TTC549 (cell line): Measurements from ENCODE around the gene CAPN2.
"Not testable (repeated sequence)": the region's sequence is repeated elsewhere in the genome, so short reads cannot be mapped to it uniquely, and the experiment has no call there.

ENCODE experiments used
- FAIRE-seq: peaks from 2 replicates; lab custom pipeline; 2012; peaks lifted over from hg19 to GRCh38; lab: Jason Lieb, UNC

The CAPN2 gene

DNA sequence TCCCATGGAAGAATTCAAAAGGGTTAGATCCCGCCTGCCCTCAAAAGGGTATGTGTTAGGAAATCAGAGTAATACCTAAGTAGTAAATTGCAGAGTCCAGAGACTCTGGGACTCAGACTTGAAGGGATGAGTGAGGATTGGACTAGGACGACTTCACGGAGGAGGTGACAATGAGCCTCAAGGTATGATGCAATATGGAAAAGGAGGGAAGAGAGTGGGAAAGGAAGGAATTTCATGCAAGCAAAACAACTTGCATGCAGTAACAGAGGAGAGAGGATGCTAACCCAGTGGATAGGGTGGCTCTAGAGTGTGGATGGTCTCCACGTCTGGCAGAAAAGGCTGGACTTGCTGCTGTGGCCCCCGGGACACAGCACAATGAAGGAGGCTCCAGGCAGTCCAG, 4.8 kb downstream of the CAPN2 start:
- FAIRE-seq: no peak

DNA sequence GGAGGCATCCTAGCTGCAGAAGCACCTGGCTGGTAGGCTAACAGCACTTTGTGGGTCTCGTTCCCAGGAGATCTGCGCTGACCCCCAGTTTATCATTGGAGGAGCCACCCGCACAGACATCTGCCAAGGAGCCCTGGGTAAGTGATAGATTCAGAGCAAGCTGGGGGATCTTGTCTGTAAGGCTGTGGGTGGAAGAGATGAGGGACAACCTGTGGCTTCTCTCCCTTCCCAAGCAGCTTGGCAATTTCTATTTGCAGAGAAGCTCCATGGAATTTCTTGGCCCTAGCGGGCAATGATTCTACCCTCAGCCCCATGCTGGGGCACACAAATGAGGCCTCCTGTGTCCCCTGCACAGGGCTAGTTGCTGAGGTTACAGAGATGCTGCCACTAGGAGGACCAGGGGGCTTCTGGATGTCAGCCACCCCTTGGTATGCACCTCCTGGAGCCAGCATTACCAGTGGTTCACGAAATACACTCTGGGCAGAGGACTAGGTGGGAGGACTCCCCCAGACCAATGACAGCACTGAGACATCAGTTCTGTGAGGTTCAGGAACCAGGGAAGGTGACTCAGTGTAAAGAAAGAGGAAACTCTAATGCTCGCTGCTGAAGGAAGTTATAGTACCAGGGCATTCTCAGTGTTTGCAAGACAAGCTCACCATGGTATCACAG, 5.5 kb downstream of the CAPN2 start:
- FAIRE-seq: no peak

DNA sequence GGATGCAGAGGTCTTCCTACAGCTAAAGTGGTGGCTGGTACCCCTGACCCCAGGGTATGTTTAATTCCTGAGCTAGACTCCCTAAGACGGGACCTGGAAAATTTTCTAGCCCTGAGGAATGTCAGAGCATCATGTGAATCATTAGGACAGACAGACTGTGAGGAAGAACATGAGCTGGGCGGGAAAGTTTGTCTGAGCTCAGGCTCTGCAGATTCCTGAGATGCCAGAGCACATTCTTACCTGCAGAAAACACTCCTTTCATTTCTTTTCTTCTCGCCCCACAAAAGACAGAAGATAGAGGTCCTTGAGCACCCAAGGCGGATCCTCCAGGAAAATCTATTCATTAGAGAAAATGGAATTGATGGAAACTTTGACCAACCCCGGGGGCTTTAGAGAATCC, 6.5 kb downstream of the CAPN2 start:
- no peak for FAIRE-seq

DNA sequence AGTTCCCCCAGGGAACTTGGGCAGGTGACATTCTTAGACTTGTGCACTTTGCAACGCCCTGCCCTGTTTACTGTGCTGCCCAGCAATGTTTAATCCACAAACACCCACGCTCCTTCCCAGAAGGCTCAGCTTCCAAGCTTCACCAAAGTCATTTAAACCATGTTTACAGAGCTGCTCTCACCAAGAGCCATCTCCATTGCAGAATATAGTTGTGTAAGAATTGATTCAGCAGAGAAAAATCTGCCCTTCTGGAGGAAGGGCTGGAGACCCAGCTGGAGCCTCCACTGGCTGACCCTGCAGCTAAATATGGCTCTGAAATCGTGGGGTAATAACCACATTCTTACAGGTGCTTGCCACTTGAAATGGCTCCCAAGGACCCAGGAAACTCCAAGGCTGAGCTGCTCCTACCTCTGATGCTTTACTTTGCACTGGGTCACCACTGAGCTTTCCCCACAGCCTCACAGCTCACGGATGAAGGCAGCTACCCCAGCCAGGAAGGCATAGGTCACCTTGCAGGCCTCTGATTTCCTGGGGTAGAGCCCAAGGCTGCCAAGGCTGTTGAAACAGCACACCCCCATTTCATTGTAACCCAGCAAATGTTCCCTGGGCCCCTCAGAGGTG, 8.7 kb downstream of the CAPN2 start:
- FAIRE-seq: no peak

DNA sequence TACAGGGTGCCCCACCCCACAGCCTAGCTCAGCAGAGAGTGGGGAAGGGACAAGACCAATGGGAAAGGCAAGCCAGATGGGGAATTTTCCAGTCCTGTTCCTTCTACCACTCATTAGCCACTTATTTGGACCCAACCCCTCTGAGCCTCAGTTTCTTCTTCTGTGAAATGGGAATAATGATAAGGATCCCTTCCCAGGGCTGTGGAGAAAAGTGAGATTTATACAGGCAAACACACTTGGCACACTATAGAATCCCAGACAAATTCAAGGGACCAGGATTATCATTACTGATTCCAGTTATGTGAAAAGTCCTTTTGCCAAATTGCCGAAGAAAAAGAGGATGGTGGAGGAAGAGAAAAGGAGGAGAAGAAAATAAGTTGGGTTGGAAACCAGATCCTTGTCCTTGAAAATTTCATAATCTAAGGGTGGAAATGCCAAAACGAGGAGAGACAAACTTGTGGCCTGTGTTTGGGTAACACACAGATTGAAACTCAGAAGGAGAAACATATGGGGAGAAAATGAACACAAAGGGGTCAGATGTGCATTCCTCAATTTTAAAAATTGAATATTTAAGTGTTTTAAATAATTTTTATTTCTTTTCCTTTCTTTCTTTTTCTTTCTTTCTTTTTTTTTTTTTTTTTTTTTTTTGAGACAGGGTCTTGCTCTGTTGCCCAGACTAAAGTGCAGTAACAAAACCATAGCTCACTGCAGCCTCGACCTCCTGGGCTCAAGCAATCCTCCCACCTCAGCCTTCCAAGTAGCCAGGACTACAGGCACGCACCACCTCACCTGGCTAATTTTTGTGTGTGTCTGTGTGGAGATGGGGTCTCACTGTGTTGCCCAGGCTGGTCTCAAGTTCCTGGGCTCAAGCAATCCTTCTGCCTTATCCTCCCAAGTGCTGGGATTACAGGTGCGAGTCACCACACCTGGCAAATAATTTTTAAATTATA, 9.6 kb downstream of the CAPN2 start:
- no peak for FAIRE-seq

DNA sequence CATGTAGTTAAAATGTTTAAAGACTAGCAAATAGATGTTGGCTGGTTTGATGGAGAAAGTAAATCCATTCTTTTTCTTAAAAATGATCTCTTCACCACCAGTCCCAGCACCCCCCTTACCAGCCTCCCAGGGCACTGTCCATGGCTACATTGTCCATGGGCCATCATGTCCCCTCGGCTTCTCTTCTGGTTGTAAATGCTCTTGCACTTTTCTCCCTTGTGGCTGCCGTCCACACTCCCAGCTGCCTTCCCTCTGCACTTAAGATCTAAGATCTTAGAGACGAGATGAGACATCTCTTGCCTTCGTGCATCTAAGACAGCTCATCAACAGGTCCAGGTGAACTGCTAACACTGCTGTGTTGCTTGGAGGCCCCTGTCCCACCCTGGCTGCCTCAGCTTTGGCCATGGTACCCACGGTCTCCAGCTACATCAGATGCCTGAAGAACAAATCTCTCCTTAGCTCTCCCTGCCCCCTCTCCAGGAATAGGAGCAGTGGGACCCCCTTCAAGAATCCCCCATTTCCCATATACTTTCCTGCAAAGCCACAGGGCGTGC, 11.1 kb downstream of the CAPN2 start:
- FAIRE-seq: no peak

DNA sequence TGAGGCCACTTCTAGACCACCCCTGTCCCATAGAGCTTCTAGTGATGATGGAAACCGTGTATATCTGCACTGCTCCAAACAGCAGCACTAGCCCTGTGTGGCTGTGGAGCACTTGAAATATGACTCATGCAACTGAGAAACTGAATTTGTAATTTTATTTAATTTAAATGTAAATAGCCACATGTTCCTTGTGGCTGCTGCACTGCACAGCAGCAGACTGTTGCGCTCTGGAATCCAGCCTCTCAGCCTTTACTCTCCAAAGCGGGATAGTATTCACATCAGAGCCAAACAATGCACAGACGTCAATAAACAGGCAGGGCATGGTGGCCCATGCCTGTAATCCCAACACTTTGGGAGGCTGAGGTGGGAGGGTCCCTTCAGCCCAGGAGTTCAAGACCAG, 12.0 kb downstream of the CAPN2 start:
- FAIRE-seq: no peak

DNA sequence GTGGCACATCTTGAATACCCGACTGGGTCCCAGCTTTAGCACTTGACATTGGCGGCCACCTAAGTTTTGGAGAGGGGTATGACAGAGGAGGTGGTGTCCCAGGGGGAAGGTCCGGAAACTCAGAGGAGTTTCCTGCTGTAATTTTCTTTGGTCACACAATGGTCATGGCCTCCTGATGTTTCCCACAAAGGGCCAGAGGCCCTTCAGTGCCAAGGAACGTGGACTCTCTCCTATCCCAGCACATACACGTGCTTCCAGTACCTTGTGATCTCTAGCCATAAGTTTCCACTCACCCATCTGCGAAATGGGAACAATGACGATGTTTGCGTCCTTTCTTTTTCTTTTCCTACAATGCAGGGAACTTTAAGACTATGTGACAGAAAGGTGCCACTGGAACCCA, 13.2 kb downstream of the CAPN2 start:
- FAIRE-seq: no peak

DNA sequence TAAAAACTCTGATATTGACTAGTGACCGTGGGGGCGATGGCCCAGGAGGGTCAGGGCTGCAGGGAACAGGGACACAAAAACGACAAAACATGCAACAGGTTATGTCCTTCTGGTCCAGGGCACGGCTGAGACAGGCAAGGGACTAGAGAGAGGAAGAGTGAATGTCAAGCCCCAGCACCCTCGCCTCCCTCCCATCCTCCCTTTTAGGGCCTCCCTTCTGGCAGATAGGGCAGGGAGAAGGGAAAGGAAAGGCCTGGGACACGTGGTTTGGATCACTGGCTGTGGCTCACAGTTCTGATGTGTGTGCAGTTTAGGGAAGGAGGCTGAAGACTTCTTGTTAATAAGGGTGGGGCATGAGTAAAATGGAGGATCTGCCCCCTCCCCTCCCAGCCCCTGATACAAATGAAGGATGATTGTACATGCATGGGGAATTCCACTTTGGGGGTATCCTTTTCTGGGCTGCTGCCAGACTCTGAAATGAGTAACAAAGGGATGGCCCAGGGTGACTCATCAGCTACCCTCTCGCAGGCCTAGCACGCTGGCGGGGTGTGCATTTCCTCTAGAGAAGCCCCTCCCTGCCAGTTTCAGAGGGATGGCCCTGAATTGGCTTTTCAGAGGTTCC, 14.2 kb downstream of the CAPN2 start:
- FAIRE-seq: no peak

DNA sequence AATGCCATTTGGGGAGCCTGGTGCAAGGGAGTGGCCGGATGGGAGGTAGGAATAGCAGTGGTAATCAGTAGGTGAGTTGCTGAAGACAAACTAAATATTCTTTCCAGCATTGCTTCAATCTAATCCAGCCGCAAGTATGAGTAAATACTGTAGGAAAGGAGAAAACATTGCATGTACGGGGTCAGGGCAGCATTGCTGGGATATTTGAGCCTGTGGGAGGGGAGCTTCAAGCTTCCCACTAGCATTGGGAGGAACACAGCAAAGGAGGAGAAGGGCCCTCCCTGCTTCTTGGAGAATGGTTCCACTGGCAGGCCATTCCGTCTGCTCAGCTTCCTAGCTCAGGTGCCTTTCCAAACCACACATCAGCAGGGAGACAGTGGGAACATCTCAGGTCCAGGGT, 15.2 kb downstream of the CAPN2 start:
- no peak for FAIRE-seq

DNA sequence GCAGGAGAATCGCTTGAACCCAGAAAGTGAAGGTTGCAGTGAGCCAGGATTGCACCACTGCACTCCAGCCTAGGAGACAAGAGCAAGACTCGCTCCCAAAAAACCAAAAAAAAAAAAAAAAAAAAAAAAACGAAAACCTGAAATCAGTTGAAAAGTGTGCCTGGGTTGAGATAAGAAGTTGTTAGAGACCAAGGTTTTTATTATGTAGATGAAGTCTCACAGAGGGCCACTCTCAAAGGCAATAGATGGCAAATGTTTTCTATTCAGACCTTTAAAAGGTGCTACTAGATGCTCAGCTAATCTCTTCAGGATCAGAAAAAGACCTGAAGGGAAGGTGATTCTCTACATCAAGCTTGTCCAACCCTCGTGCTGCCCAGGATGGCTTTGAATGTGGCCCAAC, 17.6 kb downstream of the CAPN2 start:
- FAIRE-seq: no peak

DNA sequence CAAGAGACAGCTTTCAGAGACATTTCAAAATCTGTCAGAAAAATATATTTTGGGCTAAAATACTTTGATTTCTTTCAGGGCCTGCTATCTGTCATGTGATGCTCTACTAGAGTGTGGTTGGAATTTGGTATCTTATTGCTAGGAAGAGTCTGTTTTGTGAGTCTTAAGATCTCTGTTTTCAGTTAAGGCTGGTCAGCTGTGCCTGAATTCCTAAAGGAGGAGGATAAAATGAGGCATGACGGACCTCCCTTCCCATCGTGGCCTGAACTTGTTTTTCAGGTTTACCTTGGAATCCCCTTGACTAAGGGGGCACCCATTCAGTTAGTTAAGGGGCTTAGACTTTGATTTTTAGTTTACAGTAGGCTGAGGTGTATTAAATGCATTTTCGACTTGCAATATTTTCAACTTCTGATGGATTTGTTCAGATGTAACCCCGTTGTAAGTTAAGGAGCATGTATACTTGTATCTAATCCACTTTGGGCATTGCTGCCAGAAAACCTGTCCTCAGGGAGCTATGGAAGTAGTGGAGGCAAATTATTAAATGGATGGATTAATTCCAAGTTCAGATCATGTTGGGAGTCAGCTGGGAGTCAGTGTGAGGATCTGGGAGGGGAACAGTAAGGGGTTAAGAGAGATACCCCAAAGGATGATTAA, 18.3 kb downstream of the CAPN2 start:
- no peak for FAIRE-seq

DNA sequence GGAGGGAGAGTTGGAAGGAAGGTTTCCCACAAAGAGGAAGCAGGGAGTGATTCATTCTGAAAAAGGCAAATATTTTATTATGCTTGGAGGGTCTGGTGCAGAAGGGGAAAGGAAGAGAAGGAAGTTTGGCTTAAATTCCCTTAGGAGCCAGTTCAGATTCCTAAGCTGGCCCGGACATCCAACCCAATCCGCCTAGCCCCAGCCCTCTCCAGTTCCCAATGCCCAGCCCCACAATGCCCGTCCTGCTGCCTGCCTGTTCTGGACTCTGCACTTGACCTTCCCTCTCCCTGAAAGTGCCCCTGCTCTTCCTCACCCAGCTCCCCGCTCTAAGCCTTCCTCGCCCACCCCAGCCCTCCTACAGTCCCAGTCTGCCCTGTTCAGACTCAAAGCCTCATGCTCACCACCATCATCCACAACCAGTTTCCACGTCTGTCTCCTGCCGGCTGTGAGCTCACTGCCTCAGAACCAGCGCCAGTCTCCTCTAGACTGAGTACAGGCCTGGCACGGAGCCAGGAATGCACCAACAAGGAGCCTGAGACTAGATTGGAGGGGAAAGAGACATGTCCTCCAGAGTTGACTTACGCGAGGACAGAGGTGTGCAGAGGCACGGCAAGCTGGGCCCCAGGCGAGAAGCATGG, 18.9 kb downstream of the CAPN2 start:
- no peak for FAIRE-seq

DNA sequence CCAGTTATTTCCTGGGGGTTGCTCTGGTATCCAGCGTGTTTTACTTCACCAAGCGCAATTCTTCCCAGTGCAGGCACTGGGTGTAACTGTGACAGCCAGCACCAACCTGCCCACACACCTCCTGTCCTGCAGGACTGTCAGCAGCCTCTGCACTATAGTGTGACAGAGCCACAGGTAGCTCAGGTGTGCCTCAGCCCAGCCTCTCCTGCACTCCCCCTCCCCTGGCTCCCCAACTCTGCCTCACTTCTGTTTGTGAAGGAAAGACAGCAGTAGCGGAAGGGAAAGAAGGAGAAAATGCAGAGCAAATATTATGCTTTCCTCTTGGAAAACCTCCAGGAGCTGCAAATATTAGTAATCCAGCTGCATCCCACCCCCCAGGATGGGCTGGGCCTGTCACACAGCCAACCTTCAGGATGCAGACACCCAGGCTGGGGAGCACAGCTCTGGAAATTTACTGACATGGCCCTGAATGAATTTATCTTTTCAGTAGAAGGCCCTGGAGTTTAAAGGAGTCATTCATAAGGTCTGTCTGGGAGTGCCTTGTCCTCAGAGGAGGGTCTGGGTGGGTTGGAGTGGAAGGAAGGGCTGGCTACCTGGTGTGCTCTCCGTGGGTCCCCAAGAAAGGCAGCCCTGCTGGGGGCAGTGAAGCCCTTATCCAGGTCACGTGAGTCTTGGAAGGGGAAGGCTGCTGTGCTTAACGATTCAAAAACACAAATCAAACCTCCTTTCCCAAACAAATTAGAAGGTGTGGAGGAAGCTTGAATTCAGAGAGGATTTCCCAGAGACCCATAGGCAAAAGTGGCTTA, 20.9 kb downstream of the CAPN2 start:
- FAIRE-seq: no peak

DNA sequence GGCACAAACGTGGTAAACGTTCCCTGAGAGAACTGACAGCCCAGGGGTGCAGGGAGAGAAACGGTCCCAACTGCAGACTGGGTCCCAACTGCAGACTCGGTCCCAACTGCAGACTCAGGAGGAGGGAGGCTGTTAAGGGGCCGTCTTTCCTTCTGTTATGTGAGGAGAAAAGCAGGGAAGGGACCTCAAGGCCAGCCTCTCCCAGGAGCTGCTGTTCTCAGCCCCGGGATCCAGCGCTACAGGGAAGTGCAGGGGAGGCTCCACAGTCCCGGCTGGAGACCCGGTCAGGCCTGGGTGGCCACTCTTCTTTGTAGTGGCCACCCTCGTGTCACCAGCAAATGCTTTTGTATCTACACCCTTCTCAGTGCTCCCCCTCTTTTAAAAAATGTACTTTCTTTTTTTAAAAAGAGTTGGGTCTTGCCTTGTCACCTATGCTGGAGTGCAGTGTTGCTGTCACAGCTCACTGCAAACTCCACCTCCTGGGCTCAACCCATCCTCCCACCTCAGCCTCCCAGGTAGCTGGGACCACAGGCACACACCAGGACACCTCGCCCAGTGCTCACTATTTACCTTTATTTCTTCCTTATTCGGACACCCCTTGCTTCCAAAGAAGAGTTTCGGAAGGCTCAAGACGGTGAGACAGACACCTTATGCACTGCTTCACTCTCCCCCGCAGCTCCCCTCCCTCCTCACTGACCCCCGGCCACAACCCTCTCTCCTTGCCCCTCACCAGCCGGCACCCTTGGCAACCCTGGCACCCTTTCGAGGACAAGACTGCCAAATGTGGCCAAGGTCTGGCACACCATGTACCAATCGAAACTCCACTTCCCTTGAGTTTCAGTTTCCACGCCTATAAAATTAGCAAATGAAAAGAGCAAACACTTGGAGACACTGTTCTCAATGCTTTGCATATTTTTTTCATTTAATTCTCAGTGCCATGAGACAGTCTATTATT, 21.8 kb downstream of the CAPN2 start:
- FAIRE-seq: no peak

DNA sequence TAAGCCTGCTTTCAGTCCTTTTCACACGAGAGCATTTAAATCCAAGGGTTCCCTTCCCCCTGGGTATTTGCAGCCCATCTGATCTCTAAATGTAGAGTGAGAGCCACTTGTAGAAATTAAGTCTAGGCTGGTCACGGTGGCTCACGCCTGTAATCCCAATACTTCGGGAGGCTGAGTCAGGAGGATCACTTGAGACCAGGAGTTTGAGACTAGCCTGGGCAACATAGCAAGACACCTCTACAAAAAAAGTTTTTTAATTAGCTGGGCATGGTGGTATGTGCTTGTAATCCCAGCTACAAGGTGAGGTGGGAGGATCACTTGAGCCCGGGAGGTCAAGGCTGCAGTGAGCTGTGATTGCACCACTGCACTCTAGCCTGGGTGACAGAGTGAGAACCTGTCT, 24.3 kb downstream of the CAPN2 start:
- not testable (repeated sequence) for FAIRE-seq

DNA sequence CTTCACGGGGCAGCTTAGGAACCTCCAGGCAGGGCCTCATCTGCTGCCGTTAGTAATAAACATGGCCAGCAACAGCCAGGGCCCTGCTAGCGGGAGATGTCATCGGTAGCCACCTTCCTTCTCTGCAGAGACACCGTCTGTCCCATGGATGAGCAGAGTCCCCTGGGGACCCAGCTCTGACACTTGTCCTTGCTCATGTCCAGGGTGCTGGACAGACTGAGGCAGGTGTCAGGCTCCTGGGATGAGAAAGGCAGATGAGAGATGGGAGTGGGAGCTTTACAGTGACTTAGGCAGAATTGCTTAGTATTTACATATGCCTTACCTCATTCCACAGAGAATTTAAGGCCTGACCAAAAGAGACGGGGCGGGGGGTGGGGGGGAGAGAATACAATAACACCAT, 25.0 kb downstream of the CAPN2 start:
- FAIRE-seq: no peak

DNA sequence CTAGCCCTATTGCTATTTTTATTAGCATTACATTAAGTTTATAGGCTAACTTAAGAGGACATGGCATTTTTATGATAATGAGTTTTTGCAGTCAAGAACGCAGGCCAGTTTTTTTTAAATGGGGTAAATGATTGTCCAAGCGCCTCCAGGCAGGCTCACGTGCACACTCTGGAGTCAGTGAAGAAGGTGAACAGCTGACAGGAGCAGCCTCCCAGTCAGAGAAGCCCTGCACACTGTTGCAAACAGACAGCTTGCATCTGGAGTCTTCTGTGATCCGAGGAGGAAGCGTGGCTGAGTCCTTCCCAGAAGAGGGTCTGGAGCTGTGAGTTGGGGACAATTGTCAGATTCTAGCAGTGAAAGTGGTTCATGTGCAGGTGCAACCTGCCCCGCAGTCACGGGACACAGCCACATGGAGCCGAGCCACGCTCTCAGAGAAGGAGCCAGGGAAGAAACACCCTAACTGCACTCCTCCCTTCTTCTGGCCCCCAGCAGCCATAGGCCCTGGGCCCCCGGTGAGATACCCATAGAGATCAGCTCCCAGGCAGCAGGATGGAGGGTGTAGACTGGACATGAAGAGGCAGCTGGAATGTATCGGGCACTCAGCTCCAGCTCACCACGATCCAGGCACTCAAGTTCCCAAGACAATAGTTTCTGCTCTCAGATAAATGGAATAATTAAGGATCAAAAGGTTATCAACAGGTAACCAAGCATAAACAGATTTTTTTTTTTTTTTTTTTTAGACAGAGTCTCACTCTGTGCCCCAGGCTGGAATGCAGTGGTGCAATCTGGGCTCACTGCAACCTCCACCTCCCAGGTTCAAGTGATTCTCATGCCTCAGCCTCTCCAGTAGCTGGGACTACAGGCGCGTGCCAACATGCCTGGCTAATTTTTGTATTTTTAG, 26.4 kb downstream of the CAPN2 start:
- FAIRE-seq: no peak
